H7 (cell line): ENCODE data around the gene EEF2. TPM values are rescaled to one million over a fixed set of nuclear protein-coding genes. Genes with fewer than 3 reads are reported as not detected.

ENCODE experiments used
- DNase-seq: peaks from one replicate; pipeline ENCODE4 v3.0.0; 2012
- H3K27me3 ChIP-seq: 2 replicates; pipeline ENCODE4 v1.6.0; 2011; ENCODE audit warnings: mild to moderate bottlenecking, low read length; ENCODE audit not compliant: control insufficient read depth, insufficient read depth
- H3K36me3 ChIP-seq: replicated peaks from 2 replicates; pipeline ENCODE4 v1.5.1; 2011; ENCODE audit warnings: low read length; ENCODE audit not compliant: control insufficient read depth, insufficient read depth
- H3K4me3 ChIP-seq: 2 replicates; pipeline ENCODE4 v1.5.1; 2011; ENCODE audit warnings: low read depth, mild to moderate bottlenecking, control low read depth, low read length, moderate library complexity; ENCODE audit not compliant: insufficient read depth
- total RNA-seq: library from RNA; depleted of rRNA; stranded (reverse); fragments of >200 nt; shearing (Covaris generic); gene quantifications from 2 replicates; pipeline ENCODE4 v1.2.3, GENCODE V29; 2014; rRNA removed

Gene EEF2
- 2,968 and 3,290 TPM in 2 replicates for total RNA-seq

GRCh38 chr19:3984908-3985642 lies at the start of gene EEF2:
Gene EEF2 (minus strand): TSS chr19:3985463. CDS start chr19:3985380, 83 bp downstream.
- peak; percentile 99 for DNase-seq
- peak within 1 kb of the TSS; percentile 82 for H3K4me3 ChIP-seq
- peaks cover 44% of the 10 kb centered on the region for H3K36me3 ChIP-seq
- H3K27me3 ChIP-seq: no peaks in the 10 kb centered on the region

- no peak for DNase-seq
- no peak overlapping the region for H3K4me3 ChIP-seq
- H3K36me3 ChIP-seq: peaks cover 10% of the 10 kb centered on the region
- no peaks in the 10 kb centered on the region for H3K27me3 ChIP-seq
Measured at GRCh38 chr19:4034048-4035017, 49.1 kb upstream of the EEF2 start.

GRCh38 chr19:4033028-4033956 lies 48.0 kb upstream of the EEF2 start:
- Histone ChIP-seq H3K36me3 (peaks cover 10% of the 10 kb centered on the region), H3K27me3 (no peaks in the 10 kb centered on the region), H3K4me3 (no peak overlapping the region)
- DNase-seq: no peak

GRCh38 chr19:4032436-4032835 lies 47.2 kb upstream of the EEF2 start:
- Histone ChIP-seq H3K27me3 (no peaks in the 10 kb centered on the region), H3K36me3 (peaks cover 10% of the 10 kb centered on the region), H3K4me3 (no peak overlapping the region)
- no peak for DNase-seq

- no peak overlapping the region for H3K4me3 ChIP-seq
- H3K27me3 ChIP-seq: no peaks in the 10 kb centered on the region
- no peak for DNase-seq
- H3K36me3 ChIP-seq: peaks cover 6% of the 10 kb centered on the region
Measured at GRCh38 chr19:4031420-4031819, 46.2 kb upstream of the EEF2 start.

- H3K27me3 ChIP-seq: no peaks in the 10 kb centered on the region
- peaks cover 6% of the 10 kb centered on the region for H3K36me3 ChIP-seq
- H3K4me3 ChIP-seq: no peak overlapping the region
- DNase-seq: no peak
Measured at GRCh38 chr19:4030981-4031380, 45.7 kb upstream of the EEF2 start.

- peaks cover 2% of the 10 kb centered on the region for H3K36me3 ChIP-seq
- H3K27me3 ChIP-seq: no peaks in the 10 kb centered on the region
- no peak for DNase-seq
- no peak overlapping the region for H3K4me3 ChIP-seq
Measured at GRCh38 chr19:4030552-4030951, 45.3 kb upstream of the EEF2 start.

- Histone ChIP-seq H3K36me3 (peaks cover 3% of the 10 kb centered on the region), H3K27me3 (no peaks in the 10 kb centered on the region), H3K4me3 (no peak overlapping the region)
- no peak for DNase-seq
Measured at GRCh38 chr19:4029247-4029614, 44.0 kb upstream of the EEF2 start.

GRCh38 chr19:4028334-4029246 lies 43.3 kb upstream of the EEF2 start:
- Histone ChIP-seq H3K27me3 (no peaks in the 10 kb centered on the region), H3K36me3 (peaks cover 2% of the 10 kb centered on the region), H3K4me3 (no peak overlapping the region)
- no peak for DNase-seq

- Histone ChIP-seq H3K4me3 (no peak overlapping the region), H3K36me3 (peaks cover 1% of the 10 kb centered on the region), H3K27me3 (no peaks in the 10 kb centered on the region)
- DNase-seq: no peak
Measured at GRCh38 chr19:4027146-4027545, 41.9 kb upstream of the EEF2 start.

- peaks cover 1% of the 10 kb centered on the region for H3K36me3 ChIP-seq
- no peak overlapping the region for H3K4me3 ChIP-seq
- no peaks in the 10 kb centered on the region for H3K27me3 ChIP-seq
- DNase-seq: no peak
Measured at GRCh38 chr19:4025317-4025716, 40.1 kb upstream of the EEF2 start.

- no peak overlapping the region for H3K4me3 ChIP-seq
- peaks cover 1% of the 10 kb centered on the region for H3K36me3 ChIP-seq
- H3K27me3 ChIP-seq: no peaks in the 10 kb centered on the region
- no peak for DNase-seq
Measured at GRCh38 chr19:4023600-4024398, 38.5 kb upstream of the EEF2 start.

GRCh38 chr19:4019578-4019977 lies 34.3 kb upstream of the EEF2 start:
- H3K36me3 ChIP-seq: no peaks in the 10 kb centered on the region; the same call in 1 of the 2 replicates
- H3K4me3 ChIP-seq: no peak overlapping the region
- no peak for DNase-seq
- no peaks in the 10 kb centered on the region for H3K27me3 ChIP-seq
